HG03066 (cell line): Measurements from ENCODE around the gene FAM25C.
A peak's percentile ranks its signal among the peaks of the same experiment; 100 is the strongest.
"Not testable (repeated sequence)": the region's sequence is repeated elsewhere in the genome, so short reads cannot be mapped to it uniquely, and the experiment has no call there.

ENCODE experiments used
- ATAC-seq: cut with Tn5 transposase; IDR thresholded peaks from one replicate; pipeline ENCODE4 v1.9.1; 2021; ENCODE audit warnings: low read depth; ENCODE audit not compliant: unreplicated experiment

Gene FAM25C

DNA sequence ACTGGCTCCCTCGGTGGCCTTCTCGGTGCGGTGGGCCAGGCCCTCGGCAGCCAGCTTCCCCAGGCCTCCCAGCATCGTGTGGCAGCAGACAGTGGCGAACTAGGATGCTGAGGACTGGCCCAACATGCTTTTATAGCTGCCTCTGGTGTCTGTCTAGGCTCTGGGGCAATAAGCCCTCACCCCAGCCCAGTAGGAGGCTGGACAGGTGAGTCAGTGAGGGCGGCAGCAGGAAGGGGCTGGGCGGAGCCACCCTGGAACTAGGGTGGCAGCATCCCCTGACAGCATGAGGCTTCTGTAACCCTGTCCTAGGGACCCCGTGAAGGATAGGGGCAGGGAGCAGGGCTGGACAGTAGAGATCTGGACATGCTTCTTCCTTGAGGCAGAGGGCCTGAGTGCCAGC, at the start of gene FAM25C:
FAM25C (minus strand) TSS at position 101 of the 400 bp plus-strand sequence; CDS start at position 75, 26 bp downstream.
- ATAC-seq, result not testable (repeated sequence)

DNA sequence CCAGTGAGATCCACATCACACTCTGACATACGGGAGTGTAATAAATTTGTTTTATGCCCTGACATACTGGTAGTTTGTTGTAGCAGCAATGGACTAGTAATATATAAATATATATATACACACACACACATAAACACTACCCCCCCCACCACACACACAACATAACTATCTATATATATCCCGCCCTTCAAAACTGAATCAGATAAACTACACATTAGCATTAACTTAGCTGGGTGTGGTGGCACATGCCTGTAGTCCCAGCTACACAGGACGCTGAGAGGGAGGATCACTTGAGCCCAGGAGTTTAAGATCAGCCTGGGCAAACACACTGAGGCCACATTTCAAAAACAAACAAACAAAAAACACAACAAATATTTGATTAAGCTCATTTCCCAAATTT, 45.0 kb upstream of the FAM25C start:
- ATAC-seq, result not testable (repeated sequence)

DNA sequence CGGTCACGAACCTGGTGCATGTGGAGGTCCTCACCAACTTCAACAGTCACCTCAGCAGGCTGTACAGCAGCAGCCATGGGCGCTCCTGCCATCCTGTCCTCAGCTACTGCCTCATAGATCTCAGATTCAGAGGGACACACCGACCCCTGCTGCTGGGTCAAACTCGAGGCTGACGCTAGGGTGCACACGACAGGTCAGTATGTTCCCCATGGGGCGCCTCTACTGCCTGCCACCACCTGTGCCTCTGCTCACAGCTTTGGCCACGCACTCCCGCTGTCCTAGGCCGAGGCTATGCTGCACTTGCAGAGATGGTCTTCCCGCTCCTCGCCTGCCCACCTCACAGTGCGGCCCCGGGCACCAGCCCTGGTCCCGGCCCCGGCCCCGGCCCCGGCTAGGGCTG, 31.8 kb upstream of the FAM25C start:
- not testable (repeated sequence) for ATAC-seq

DNA sequence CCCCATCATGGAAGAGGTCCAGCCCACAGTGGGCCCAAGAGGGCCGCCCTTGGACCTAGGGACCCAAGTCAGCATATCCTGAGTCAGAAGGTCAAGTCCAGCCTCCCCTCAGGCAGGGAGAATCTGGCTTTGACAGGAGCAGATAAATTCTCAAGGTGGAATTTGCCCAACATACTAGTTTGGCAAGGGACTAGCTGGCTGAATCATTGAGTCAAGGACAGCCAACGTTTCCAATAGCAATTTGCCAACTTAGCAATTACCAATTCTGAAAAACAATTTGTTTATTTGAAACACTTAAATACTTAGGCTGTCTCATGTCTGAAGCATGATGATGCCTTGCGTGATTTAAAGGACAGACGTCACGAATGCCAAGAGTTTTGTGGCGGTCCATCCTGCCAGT, 2.7 kb upstream of the FAM25C start:
- ATAC-seq, result not testable (repeated sequence)

- not testable (repeated sequence) for ATAC-seq
Observed at GRCh38 chr10:47994045-47994444, 5.5 kb downstream of the FAM25C start.

DNA sequence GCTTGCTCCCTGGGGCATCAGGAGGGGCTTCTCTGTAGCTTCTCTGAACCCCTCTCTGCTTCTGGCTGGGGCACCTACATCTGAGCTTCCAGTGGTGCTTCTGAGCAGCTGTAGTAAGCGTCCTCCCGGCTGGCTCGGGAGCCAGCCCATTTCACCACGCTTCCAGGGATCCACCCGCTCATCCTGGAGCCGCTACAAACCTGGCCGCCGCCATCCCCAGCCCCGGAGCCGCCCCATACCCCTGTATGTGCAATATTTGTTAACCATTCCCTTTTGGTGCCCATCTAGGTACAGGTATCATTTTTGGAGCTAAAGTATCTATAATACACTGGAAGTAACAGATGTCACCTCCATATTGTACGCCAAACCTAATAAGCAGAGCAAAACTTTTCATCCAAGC, 7.0 kb downstream of the FAM25C start:
- ATAC-seq, result not testable (repeated sequence)

DNA sequence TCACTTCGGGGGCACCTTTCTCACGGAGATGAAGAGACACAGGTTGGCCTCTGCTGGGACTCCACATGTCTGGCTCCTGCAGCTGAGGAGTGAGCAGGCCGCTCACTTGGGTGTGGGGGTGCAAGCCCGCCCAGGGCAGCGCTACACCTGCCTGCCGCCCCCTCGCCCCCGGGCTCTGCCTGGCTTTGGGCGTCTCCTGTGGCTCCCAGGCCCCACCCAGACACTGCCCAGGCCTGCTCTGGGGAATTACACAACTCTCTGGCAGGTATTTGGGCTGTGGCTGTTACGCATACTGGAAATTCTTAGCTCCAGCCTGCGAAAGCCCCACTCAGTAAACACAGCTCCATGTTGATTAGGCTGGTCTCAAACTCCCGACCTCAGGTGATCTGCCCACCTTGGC, 7.9 kb downstream of the FAM25C start:
- ATAC-seq, result not testable (repeated sequence)

GRCh38 chr10:47990097-47990496, 9.5 kb downstream of the FAM25C start:
- ATAC-seq, result not testable (repeated sequence)

DNA sequence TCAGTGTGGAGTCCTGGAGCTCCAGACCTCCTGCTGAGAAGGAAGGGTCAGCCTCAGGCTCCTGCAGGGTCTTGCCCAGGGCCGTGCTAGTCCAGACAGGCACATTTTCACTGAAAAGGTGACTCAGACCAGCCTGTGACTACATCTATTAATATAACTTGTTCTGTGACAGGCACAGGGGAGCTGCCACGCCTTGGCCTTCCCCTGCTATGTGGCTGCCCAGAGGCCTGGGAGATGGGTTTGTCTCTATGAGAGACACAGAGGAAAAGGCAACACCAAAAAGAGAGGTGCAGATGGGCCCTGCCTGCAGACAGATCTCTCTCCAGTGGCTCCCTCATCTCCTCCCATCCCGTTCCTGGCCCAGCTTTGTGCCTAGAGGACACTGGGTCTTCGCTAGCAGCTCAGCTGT, 10.0 kb downstream of the FAM25C start:
- ATAC-seq, result not testable (repeated sequence)

GRCh38 chr10:47988718-47989541, 10.7 kb downstream of the FAM25C start:
- ATAC-seq, result not testable (repeated sequence)

GRCh38 chr10:47987952-47988351, 11.6 kb downstream of the FAM25C start:
- ATAC-seq, result not testable (repeated sequence)

DNA sequence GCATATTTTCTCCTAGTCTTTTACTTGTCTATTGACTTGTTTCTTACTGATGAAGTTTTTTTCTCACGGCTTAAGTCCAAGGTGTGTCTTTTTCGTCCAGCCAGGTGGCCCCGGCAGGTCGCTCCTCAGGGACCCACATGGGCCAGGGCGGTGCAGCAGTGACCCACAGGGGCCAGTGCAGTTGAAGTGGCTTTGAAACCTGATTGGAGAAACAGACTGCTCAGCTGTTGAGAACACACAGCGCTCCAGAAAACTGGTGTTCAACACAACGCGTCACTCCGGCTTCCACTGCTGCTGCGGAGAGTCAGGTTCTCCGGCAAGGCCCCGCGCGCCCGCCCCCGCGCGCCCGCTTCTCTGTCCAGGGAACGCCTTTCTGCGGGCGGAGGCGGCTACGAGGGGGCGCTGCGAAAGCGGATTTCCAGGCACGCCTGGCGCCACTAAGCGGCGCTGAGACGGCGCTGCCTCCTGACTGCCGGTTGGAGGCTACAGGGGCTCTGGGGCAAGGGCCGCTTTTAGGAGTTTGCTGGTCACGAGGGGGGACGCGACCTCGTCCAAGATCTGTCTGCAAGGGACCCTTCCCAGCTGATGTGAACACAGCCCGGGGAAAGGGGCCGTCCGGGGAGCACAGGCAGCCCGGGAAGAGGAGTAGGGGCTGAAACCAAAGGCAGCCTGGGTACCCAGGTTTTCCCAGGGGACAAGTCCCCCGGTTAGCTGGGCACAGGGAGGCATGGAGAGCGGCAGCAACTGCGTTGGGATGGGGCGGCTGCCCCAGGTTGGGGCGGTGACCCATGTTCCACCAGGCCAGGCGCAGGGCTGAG, 13.0 kb downstream of the FAM25C start:
- ATAC-seq, result not testable (repeated sequence)

GRCh38 chr10:47975409-47975808, 24.2 kb downstream of the FAM25C start:
- not testable (repeated sequence) for ATAC-seq

DNA sequence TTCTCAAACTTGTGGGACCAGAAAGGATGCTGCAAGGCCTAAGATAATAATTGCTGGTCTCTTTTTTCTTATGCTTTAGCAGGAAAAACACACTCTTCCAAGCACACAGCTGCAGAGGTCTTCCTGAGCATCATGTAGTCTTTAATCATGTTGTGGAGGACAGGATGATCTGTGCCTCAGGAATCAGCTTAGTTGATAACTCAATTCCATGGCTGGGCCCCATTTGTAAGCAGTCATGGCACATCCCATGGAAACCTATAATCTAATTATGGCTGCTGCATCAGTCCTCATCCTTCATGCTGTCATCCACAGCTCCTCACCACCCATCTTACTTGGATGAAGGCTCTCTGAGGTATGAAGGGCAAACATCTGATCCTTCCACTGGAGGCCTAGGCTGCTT, 26.5 kb downstream of the FAM25C start:
- ATAC-seq, result not testable (repeated sequence)

- not testable (repeated sequence) for ATAC-seq
Observed at GRCh38 chr10:47972077-47972476, 27.5 kb downstream of the FAM25C start.

DNA sequence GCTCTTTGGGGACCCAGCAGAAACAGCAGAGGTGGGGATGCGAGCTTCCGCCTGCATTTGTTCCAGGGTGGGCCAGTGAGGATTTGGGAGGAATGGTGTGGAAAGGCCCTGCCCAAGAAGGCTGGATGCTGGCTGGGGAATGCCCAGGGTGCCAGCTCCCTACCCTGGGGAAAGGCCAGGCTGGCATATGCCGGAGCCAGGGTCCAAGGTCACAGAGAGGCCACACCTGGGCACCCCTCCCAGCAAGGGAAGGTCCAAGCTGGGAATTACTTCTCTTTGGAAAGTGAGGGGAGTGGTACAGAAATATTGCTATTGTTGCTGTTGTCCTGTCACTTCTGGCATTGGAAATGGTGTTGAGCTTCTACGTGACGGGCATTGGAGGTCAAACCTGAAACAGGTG, 28.0 kb downstream of the FAM25C start:
- ATAC-seq, result not testable (repeated sequence)

GRCh38 chr10:47970047-47970446, 29.5 kb downstream of the FAM25C start:
- ATAC-seq, result not testable (repeated sequence)

- peak; percentile 93 for ATAC-seq
Observed at GRCh38 chr10:47968988-47969387, 30.6 kb downstream of the FAM25C start.

DNA sequence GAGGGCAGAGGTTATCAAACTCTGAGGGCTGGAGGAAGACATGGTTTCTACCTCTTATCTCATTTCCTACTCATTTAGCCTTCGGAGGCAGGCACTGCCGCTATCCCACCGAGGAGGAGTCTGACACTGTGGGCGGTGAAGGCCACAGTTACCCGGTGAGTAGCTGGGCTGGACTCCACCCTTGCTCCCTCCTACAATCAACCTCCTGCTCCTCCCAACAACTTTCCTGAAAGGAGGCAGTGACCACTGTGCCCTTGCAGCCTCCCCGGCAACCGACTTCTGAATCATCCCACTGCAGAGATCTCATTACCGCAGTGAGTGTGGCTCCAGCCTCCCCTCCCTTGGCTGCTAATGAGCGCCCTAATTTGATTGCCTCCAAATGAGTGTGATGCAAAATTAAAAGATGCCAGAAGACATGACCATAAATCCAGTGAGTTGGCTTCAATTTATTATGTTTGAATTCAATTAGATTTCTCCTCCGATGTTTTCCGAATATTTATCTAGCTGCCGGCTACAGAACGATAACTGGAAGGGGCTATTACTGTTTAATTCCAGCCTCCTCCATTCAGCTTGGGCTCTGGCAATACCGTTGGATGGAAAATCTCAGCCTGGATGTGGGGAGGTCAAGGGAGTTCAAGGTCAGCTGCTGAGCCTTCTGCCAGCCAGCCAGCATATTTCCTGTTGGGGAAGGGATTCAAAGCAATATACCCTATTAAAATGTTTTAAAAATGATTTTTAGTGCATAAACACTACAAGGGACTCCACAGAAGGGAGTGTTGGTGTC, 35.1 kb downstream of the FAM25C start:
- not testable (repeated sequence) for ATAC-seq

GRCh38 chr10:47962785-47963184, 36.8 kb downstream of the FAM25C start:
- not testable (repeated sequence) for ATAC-seq
